ENCODE results near the gene STK16. TPM values are rescaled to one million over a fixed set of nuclear protein-coding genes. Genes with fewer than 3 reads are reported as not detected.
A peak's percentile ranks its signal among the peaks of the same experiment; 100 is the strongest.
"Not testable (repeated sequence)": the region's sequence is repeated elsewhere in the genome, so short reads cannot be mapped to it uniquely, and the experiment has no call there.

The STK16 gene
- total RNA-seq, 2 donors from 2014 or later, result 11.9 to 17.2 TPM

DNA sequence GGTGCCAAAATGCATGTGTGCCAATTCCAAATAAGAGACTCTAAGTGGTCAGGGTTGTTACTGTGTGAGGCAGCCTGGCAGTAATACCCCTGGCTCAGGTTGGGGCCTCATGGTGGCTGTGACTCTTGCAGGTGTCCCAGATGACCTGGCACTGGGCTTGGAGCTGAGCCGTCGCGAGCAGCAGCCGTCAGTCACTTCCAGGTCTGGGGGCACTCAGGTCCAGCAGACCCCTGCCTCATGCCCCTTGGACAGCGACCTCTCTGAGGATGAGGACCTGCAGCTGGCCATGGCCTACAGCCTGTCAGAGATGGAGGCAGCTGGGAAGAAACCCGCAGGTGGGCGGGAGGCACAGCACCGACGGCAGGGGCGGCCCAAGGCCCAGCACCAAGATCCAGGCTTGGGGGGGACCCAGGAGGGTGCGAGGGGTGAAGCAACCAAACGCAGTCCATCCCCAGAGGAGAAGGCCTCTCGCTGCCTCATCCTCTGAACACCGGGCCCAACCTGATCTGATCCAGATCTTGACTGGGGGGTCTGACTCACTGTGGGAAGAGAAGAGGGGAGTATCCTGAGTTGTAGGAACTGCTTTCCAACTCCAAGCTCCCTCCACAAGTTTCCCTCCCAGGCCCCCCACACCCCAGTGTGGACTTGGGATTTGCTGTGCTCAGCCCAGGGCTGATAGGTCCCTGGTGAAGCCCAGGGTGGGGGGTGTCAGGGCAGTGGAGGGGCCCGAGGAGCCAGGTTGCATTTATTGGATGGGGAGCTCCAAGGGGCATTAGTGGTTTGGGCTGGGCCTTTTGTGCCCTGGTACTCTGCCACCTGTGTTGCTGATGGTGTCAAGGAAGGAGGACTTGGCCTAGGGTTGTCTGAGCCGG lies 39.5 kb downstream of the STK16 start:
- Mint-ChIP-seq H3K27me3 (no peaks in the 10 kb centered on the region), H3K36me3 (ENCODE audit: low read depth) (peaks cover 4% of the 10 kb centered on the region), H3K4me3 (no peak overlapping the region), H3K27ac (peak overlapping the region; percentile 90), H3K4me1 (peaks cover 8% of the 10 kb centered on the region)
- H3K9me3 ChIP-seq (ENCODE audit: control insufficient read depth, low read length, poor library complexity, severe bottlenecking), result no peaks in the 10 kb centered on the region
- no peak for ATAC-seq
- DNase-seq, result no peak

DNA sequence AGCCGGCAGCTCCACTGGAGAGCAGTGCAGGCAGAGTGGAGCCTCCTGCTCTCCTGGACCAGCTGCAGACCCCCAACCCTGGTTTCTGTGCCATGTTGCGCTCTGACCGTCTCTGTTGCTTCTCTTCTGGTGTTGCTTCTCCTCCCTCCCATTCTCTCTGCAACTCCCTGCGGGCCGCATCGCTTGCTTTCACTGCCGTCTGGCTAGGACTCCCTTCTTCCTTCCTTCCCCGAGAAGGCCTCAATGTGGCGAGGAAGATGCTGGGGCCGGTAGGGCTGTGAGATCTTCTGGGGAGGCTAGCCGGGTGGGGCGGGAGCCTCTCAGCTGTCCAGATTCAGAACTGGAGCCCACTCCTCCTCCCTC lies 40.1 kb downstream of the STK16 start:
- no peaks in the 10 kb centered on the region for H3K9me3 ChIP-seq (ENCODE audit: control insufficient read depth, low read length, poor library complexity, severe bottlenecking)
- Mint-ChIP-seq H3K4me3 (no peak overlapping the region), H3K27me3 (no peaks in the 10 kb centered on the region), H3K4me1 (peaks cover 6% of the 10 kb centered on the region), H3K27ac (peak overlapping the region; percentile 75), H3K36me3 (ENCODE audit: low read depth) (peaks cover 4% of the 10 kb centered on the region)
- DNase-seq (no peak), ATAC-seq (no peak)

DNA sequence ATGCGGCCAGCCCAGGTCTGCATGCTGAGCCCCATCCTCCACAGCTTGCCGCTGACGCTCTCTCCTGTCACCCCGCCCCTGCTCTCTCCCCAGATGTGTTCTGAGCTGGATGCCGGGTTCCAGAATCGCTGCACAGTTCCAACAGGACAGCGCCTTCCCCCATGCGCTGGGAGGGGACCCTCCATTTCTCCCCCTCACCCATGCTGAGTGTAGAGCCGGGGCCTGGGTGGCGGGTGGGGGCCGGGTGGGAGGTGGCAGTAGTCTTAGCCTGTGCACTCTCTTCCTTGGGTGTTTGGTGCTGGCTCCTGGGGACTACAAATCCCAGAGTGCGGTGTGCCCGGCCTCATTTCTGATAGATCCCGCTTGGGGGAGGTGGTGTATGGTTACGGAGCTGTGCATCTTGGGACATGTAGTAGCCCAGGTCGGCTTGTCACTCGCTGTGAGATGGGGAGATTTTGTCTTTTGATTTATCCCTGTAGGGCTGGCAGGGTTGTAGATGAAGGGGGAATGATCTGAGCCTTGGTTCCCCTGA lies 40.7 kb downstream of the STK16 start:
- DNase-seq (no peak), ATAC-seq (peak; percentile 5)
- H3K27ac Mint-ChIP-seq, result peak overlapping the region; percentile 75
- H3K4me1 Mint-ChIP-seq, result peaks cover 6% of the 10 kb centered on the region
- H3K27me3 Mint-ChIP-seq, result no peaks in the 10 kb centered on the region
- peaks cover 4% of the 10 kb centered on the region for H3K36me3 Mint-ChIP-seq (ENCODE audit: low read depth)
- H3K4me3 Mint-ChIP-seq, result no peak overlapping the region
- H3K9me3 ChIP-seq (ENCODE audit: control insufficient read depth, low read length, poor library complexity, severe bottlenecking), result no peaks in the 10 kb centered on the region

DNA sequence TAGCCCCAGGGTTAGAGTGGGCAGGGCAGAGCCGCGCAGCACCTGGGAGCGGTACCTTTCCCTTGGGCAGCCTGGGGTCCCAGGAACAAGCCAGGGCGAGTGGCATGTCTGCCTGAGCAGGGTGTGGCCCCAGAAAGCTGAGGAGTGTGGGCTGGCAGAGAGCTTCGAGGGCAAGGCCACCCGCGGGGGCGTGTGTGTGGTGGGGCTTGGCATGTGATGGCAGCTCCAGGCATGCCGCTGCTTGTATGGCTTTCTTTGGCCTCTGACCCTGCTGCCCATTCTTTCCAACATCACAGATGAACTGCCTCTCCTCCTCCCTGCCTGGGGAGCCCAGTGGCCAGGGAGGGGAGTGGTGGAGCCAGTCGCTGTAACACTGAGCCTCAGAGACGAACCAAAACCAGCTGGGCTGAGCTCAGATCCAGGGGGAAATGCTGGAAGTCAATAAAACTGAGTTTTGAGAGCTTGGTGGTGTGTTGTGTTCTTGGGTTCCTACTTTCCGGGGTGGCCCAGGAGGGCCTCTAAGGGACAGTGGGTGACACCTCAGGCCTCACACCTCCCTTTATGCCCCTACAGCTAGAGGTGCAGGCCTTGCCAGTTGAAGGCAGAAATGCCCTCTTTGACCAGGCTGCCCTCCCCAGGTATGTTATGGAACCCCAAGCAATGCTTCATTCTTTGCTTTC lies 41.3 kb downstream of the STK16 start:
- Mint-ChIP-seq H3K4me1 (peaks cover 4% of the 10 kb centered on the region), H3K4me3 (no peak overlapping the region), H3K27me3 (no peaks in the 10 kb centered on the region), H3K27ac (peak overlapping the region; percentile 16), H3K36me3 (ENCODE audit: low read depth) (peaks cover 4% of the 10 kb centered on the region)
- DNase-seq (no peak), ATAC-seq (peak; percentile 20)
- no peaks in the 10 kb centered on the region for H3K9me3 ChIP-seq (ENCODE audit: control insufficient read depth, low read length, poor library complexity, severe bottlenecking)

DNA sequence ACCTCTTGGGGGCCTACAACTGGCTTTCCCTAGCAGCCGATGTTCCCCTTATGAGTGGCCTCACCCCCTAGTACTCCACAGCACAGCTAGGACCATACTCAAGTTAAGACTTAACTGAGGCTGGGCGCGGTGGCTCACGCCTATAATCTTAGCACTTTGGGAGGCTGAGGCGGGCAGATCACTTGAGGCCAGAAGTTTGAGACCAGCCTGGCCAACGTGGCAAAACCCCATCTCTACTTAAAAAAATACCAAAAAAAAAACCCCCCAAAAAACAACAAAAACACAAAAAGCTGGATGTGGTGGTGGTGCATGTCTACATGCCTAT lies 41.8 kb downstream of the STK16 start:
- H3K4me1 Mint-ChIP-seq; H3K27me3 Mint-ChIP-seq; DNase-seq; H3K9me3 ChIP-seq (ENCODE audit: control insufficient read depth, low read length, poor library complexity, severe bottlenecking); H3K36me3 Mint-ChIP-seq (ENCODE audit: low read depth); H3K4me3 Mint-ChIP-seq: not testable (repeated sequence)
- peak; percentile 21 for ATAC-seq
- peak overlapping the region; percentile 16 for H3K27ac Mint-ChIP-seq

DNA sequence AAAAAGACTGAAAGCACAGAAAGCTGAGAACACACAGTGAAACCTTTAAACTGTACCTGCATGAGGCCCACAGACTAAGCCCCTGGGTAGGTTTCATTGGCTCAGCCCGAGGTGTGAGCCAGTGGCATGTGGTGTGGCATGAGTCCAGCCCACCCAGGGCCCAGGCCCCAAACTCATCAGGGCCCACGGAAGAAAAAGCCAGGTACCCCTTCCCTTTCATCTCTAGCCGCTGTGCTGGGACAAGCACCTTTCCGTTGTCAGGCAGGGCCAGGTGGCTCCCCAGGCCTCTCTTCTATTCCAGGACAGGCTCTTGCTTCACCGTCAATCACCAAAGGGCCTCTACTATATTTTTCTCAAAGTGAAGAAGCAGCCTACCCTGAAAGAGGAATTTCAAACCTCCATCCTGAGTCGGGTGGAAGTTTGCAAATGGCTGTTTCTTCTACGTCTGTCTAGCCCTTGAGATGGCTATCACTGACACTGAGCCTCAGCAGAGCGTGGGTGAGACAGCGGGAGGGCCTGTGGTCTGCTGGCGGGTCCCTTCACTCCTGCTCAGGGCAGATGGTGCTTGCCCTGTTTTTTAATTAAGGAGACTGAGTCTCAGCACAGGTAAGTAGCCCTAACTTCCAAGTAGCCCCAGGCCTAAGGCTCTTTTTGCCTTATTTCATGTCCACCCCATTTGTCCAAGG lies 42.4 kb downstream of the STK16 start:
- peak overlapping the region; percentile 16 for H3K27ac Mint-ChIP-seq
- H3K4me3 Mint-ChIP-seq, result no peak overlapping the region
- peaks cover 4% of the 10 kb centered on the region for H3K4me1 Mint-ChIP-seq
- no peaks in the 10 kb centered on the region for H3K27me3 Mint-ChIP-seq
- ATAC-seq, result peak; percentile 24
- H3K9me3 ChIP-seq (ENCODE audit: control insufficient read depth, low read length, poor library complexity, severe bottlenecking), result no peaks in the 10 kb centered on the region
- no peak for DNase-seq
- peaks cover 4% of the 10 kb centered on the region for H3K36me3 Mint-ChIP-seq (ENCODE audit: low read depth)

DNA sequence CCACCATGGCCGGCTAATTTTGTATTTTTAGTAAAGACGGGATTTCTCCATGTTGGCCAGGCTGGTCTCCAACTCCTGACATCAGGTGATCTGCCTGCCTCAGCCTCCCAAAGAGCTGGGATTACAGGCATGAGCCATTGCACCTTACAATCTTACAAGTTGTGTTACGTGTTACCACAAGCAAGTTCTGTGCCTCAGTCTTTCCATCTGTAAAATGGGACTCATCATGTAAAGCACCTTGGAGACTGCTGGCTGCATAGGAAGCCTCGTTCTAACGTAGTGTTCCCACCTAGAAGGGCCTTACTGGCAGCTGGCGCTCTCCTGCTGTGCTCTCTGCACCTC lies 43.9 kb downstream of the STK16 start:
- DNase-seq, result no peak
- Mint-ChIP-seq H3K4me1 (peaks cover 3% of the 10 kb centered on the region), H3K36me3 (ENCODE audit: low read depth) (no peaks in the 10 kb centered on the region), H3K4me3 (no peak overlapping the region), H3K27ac (no peak overlapping the region), H3K27me3 (no peaks in the 10 kb centered on the region)
- no peak for ATAC-seq
- no peaks in the 10 kb centered on the region for H3K9me3 ChIP-seq (ENCODE audit: control insufficient read depth, low read length, poor library complexity, severe bottlenecking)

DNA sequence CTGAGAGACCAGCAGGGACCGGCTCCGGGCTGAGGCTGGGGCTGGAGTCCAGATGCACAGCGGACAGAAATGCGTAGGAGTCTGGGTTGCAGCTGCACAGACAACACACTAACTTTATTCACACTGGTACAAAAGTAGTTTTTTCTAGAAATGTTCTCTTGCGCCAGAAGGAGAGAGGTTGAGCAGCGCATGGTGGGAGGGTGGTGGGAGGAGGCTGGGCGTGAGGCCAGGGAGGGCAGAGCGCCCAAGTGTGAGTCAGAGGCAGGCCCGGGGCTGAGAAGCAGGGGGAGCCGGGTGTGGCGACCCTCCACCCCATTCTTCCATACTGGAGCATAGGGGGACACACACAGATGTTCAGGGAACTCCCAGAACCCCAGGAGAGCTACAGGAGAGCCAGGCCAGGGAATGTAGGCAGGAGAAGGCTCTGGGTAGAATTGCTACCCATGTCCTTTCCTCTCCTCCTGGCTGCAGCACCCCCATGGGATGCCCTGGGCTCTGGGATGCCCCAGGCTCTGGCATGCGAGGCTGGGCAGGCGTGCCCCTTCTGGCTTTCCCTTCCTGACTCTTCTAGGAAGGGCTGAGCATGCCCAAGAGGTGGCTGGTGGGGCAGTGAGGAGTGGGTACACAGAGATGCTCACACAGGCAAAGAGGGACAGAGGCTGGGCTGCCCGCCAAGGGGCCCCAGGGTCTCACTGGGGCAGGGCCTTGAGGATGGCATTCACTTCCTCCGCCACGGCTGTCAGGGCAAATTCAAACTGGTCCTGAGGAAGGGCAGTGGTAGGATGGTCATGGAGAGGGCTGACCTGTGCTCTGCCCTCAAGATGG lies 44.5 kb downstream of the STK16 start:
- no peaks in the 10 kb centered on the region for H3K27me3 Mint-ChIP-seq
- H3K4me1 Mint-ChIP-seq, result peaks cover 6% of the 10 kb centered on the region
- DNase-seq, result no peak
- H3K36me3 Mint-ChIP-seq (ENCODE audit: low read depth), result no peaks in the 10 kb centered on the region
- no peak for ATAC-seq
- H3K9me3 ChIP-seq (ENCODE audit: control insufficient read depth, low read length, poor library complexity, severe bottlenecking), result no peaks in the 10 kb centered on the region
- no peak overlapping the region for H3K4me3 Mint-ChIP-seq
- no peak overlapping the region for H3K27ac Mint-ChIP-seq

DNA sequence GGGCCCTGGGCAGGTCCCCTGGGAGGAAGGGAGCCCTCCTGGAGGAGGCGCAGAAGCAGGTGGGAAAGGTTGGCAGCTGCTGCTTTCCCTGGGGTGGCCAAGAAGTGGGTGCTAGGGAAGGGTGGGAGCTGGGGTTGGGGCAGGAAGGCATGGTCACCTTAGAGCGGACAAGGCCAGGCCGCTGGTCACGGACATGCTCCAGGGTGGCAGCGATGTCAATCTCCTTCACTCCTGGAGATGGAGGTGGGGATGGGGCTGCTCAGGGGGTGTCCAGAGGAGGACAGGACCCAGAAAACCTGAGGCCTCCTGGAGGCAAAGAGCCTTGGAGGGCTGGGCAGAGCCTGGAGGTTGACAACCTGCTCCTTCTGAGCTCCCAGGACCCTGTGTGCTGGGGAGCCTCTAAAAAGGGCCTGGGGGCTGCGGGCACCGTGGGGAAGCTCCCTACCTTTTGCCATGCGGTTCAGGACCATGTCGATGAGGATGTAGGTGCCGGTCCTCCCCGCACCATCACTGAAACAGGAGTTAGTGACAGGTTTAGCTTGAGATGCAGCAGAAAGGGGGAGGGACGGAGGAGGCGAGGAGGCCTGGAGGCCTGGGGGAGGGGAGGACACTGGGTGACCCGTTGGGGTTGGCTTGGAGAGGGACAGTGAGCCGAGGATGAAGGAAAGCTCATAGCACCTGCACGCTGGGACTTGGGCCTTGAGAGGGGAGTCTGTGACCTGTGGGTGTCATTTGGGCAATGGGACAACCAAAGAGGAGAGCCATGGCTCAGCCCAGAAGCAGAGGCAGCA lies 45.3 kb downstream of the STK16 start:
- H3K27me3 Mint-ChIP-seq, result no peaks in the 10 kb centered on the region
- no peak overlapping the region for H3K27ac Mint-ChIP-seq
- H3K4me3 Mint-ChIP-seq, result no peak overlapping the region
- ATAC-seq (no peak), DNase-seq (no peak)
- peaks cover 6% of the 10 kb centered on the region for H3K4me1 Mint-ChIP-seq
- H3K36me3 Mint-ChIP-seq (ENCODE audit: low read depth), result no peaks in the 10 kb centered on the region
- no peaks in the 10 kb centered on the region for H3K9me3 ChIP-seq (ENCODE audit: control insufficient read depth, low read length, poor library complexity, severe bottlenecking)

DNA sequence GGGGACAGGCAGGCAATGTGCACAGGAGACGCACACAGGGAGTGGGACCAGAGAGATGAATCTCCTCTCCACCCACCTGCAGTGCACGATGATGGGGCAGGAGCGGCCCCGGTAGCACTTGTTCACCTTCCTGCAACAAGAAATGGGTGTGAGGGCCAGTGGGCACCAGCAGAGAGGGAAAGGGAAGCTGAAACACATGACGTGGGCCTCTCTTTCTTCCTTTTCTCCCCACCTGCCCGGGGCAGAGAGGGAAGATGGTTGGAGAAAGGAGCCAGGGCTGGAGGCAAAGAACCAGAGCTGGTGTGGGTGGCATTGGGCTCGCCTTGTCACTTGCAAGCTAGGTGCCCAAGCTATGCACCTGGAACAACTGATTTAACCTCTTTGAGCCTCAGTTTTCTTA lies 46.1 kb downstream of the STK16 start:
- Mint-ChIP-seq H3K4me3 (no peak overlapping the region), H3K27ac (no peak overlapping the region), H3K27me3 (no peaks in the 10 kb centered on the region), H3K4me1 (peaks cover 10% of the 10 kb centered on the region), H3K36me3 (ENCODE audit: low read depth) (no peaks in the 10 kb centered on the region)
- no peak for DNase-seq
- no peaks in the 10 kb centered on the region for H3K9me3 ChIP-seq (ENCODE audit: control insufficient read depth, low read length, poor library complexity, severe bottlenecking)
- ATAC-seq, result no peak

DNA sequence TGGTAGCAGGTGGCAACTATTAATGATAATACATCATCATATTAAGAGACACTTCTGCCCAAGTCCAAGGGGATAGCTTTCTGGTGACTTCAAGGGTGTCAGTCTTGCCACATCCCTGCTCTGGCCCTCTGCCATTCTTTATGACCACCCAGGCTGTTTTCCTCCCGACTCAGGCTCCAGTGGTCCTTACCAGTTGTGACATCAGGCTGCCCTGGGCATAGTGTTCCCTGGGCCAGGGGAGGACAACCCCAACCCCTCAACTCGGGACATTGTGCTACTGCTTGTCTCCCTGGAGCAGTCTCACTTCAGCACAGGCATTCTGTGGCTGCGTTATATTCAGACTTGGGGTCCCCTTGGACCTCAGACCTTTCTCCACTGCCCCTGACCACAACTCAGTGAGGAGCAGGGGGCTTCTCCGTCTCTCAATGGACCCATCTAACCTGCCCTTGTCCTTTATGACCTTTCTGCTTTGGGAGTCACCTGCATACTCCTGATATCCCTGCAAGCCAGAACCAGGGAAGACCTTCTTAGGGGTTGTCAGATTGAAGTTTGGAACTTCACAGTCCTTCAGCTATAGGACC lies 46.7 kb downstream of the STK16 start:
- ATAC-seq (no peak), DNase-seq (no peak)
- H3K36me3 Mint-ChIP-seq (ENCODE audit: low read depth), result no peaks in the 10 kb centered on the region
- peaks cover 11% of the 10 kb centered on the region for H3K4me1 Mint-ChIP-seq
- no peak overlapping the region for H3K27ac Mint-ChIP-seq
- no peak overlapping the region for H3K4me3 Mint-ChIP-seq
- H3K27me3 Mint-ChIP-seq, result no peaks in the 10 kb centered on the region
- no peaks in the 10 kb centered on the region for H3K9me3 ChIP-seq (ENCODE audit: control insufficient read depth, low read length, poor library complexity, severe bottlenecking)

DNA sequence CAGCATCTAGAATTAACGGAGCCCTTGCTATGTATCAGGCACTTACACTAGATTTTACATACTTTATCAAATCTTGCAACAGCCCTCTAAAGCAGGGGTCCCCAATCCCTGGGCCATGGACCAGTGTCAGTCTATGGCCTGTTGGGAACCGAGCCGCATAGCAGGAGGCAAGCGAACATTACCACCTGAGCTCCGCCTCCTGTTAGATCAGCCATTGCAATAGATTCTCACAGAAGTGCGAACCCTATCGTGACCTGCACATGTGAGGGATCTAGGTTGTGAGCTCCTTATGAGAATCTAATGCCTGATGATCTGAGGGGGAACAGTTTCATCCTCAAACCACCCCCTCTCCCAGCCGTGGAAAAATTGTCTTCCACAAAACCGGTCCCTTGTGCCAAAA lies 47.3 kb downstream of the STK16 start:
- Mint-ChIP-seq H3K4me3 (no peak overlapping the region), H3K27me3 (no peaks in the 10 kb centered on the region), H3K4me1 (peaks cover 11% of the 10 kb centered on the region), H3K27ac (no peak overlapping the region), H3K36me3 (ENCODE audit: low read depth) (no peaks in the 10 kb centered on the region)
- DNase-seq, result no peak
- no peak for ATAC-seq
- H3K9me3 ChIP-seq (ENCODE audit: control insufficient read depth, low read length, poor library complexity, severe bottlenecking), result no peaks in the 10 kb centered on the region
